ENCODE results near the gene MSRB3. TPM values are rescaled to one million over a fixed set of nuclear protein-coding genes. Genes with fewer than 3 reads are reported as not detected.

The MSRB3 gene
- total and polyA plus RNA-seq, 10 of the 15 experiments (the other 5 are each of a cell fraction or from before 2014, with no cell fraction given) = 0.07 to 2.7 (median 1.3) TPM

DNA sequence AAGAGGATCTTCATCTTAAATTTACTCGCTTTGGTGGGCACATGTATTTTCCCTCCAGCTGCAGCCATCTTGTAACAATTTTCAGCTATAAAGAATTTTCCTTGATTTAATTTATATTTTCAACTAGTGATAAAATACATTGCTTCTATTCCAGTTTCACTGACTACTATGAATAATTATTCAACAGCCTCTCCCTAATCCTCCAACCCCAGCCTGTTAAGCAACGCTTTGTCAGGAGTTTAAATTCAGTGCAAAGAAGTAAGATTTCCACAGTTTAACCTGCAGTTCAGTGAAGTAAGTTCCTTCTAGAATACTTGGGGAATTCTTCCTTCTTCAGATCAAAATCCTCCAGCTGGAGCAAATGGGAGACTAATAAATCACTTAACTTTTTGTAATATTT lies 180.2 kb downstream of the MSRB3 start:
- H3K9ac ChIP-seq (ENCODE audit: control insufficient read depth, insufficient read depth, low read length) = no peak overlapping the region
- H3K27me3 ChIP-seq (replicated peaks in 1 of 2; ENCODE audit: control insufficient read depth in 2 of 2, insufficient read depth in 2 of 2, low read length in 1 of 2) = no peaks in the 10 kb centered on the region
- H2AFZ ChIP-seq (ENCODE audit: control insufficient read depth, low read depth, low read length) = no peak overlapping the region
- SMC1A ChIA-PET (ENCODE audit: uncharacterized antibody, unreplicated experiment) = no interaction called here
- TF ChIP-seq FOXK2 (IDR thresholded peaks at IDR 0.05) (no peak), RBBP5 (conservative IDR thresholded peaks at IDR 0.05) (no peak)
- TF ChIP-seq, protein P1, sequence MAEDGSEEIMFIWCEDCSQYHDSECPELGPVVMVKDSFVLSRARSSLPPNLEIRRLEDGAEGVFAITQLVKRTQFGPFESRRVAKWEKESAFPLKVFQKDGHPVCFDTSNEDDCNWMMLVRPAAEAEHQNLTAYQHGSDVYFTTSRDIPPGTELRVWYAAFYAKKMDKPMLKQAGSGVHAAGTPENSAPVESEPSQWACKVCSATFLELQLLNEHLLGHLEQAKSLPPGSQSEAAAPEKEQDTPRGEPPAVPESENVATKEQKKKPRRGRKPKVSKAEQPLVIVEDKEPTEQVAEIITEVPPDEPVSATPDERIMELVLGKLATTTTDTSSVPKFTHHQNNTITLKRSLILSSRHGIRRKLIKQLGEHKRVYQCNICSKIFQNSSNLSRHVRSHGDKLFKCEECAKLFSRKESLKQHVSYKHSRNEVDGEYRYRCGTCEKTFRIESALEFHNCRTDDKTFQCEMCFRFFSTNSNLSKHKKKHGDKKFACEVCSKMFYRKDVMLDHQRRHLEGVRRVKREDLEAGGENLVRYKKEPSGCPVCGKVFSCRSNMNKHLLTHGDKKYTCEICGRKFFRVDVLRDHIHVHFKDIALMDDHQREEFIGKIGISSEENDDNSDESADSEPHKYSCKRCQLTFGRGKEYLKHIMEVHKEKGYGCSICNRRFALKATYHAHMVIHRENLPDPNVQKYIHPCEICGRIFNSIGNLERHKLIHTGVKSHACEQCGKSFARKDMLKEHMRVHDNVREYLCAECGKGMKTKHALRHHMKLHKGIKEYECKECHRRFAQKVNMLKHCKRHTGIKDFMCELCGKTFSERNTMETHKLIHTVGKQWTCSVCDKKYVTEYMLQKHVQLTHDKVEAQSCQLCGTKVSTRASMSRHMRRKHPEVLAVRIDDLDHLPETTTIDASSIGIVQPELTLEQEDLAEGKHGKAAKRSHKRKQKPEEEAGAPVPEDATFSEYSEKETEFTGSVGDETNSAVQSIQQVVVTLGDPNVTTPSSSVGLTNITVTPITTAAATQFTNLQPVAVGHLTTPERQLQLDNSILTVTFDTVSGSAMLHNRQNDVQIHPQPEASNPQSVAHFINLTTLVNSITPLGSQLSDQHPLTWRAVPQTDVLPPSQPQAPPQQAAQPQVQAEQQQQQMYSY (CRISPR knock-in tag; IDR thresholded peaks at IDR 0.05) = no peak
- in situ Hi-C loops (cut with MboI) = no loop called here
- H3K79me2 ChIP-seq (ENCODE audit: control insufficient read depth, insufficient read depth, low read length) = no peaks in the 10 kb centered on the region
- FAIRE-seq = no peak
- intact Hi-C loops (cut with micrococcal nuclease; ENCODE audit: unreplicated experiment) = no loop called here
- H3K4me3 ChIP-seq = no peak overlapping the region
- H3K36me3 ChIP-seq (ENCODE audit: control insufficient read depth in 2 of 2, insufficient read depth in 2 of 2, low read length in 1 of 2) = no peaks in the 10 kb centered on the region
- H3K4me2 ChIP-seq (ENCODE audit: control insufficient read depth, insufficient read depth) = no peak overlapping the region
- H3K27ac ChIP-seq (ENCODE audit: control insufficient read depth, insufficient read depth) = no peak overlapping the region
- 41% methylated on average over 2 of the region's 2 CpGs for WGBS (ENCODE audit: insufficient coverage, insufficient replicate concordance, low lambda C conversion rate, missing lambda C conversion rate)
- RAD21 ChIA-PET (ENCODE audit: unreplicated experiment) = no interaction called here
- POLR2A ChIA-PET = no interaction called here
- H3K4me1 ChIP-seq (ENCODE audit: control insufficient read depth, insufficient read depth, low read length) = no peaks in the 10 kb centered on the region
- CTCF ChIA-PET = interaction anchor here (0.6 kb wide), 1 partner anchor 56 kb away, joined by 3 read pairs; no protein-coding TSS in a partner anchor
- no peak for DNase-seq (ENCODE audit: low read depth, low spot score)
- H4K20me1 ChIP-seq (ENCODE audit: control insufficient read depth, insufficient read depth) = no peaks in the 10 kb centered on the region
- H3K9me3 ChIP-seq (replicated peaks; ENCODE audit: control insufficient read depth, insufficient read depth, low read length) = no peaks in the 10 kb centered on the region
- BruUV-seq (replicated peaks) = no TSS peak
- ATAC-seq = no peak

DNA sequence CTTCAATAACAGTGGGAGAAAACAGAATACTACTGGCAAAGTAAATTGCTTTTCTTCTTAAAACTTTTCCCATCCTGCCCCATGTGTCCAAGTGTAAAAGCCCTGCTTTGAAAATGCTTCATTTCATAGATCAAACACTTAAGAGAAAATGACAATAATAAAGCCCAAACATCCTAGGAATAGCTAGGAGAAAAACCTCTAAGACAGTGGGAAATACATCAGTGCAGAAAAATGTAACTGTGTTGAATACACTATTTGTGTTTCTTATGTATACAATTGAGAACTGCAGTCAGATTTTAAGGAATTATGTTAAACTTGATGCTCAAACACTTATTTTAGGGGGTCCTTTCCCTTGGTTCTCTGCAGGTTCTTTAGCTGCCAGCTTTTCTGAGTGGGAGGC lies 181.1 kb downstream of the MSRB3 start:
- H3K9ac ChIP-seq (ENCODE audit: control insufficient read depth, insufficient read depth, low read length) = no peak overlapping the region
- ATAC-seq (no peak), DNase-seq (ENCODE audit: low read depth, low spot score) (no peak), FAIRE-seq (no peak)
- CTCF ChIA-PET = no interaction called here
- H3K36me3 ChIP-seq (ENCODE audit: control insufficient read depth in 2 of 2, insufficient read depth in 2 of 2, low read length in 1 of 2) = no peaks in the 10 kb centered on the region
- intact Hi-C loops (cut with micrococcal nuclease; ENCODE audit: unreplicated experiment) (no loop called here), in situ Hi-C loops (cut with MboI) (no loop called here)
- BruUV-seq (replicated peaks) = no TSS peak
- SMC1A ChIA-PET (ENCODE audit: uncharacterized antibody, unreplicated experiment) = no interaction called here
- RAD21 ChIA-PET (ENCODE audit: unreplicated experiment) = no interaction called here
- H4K20me1 ChIP-seq (ENCODE audit: control insufficient read depth, insufficient read depth) = no peaks in the 10 kb centered on the region
- no peaks in the 10 kb centered on the region for H3K4me1 ChIP-seq (ENCODE audit: control insufficient read depth, insufficient read depth, low read length)
- H3K79me2 ChIP-seq (ENCODE audit: control insufficient read depth, insufficient read depth, low read length) = no peaks in the 10 kb centered on the region
- POLR2A ChIA-PET = no interaction called here
- TF ChIP-seq BCL11A (IDR thresholded peaks at IDR 0.05; ENCODE audit: low read depth, low read length) (no peak), SIX5 (IDR thresholded peaks at IDR 0.05; ENCODE audit: low read depth, low read length, severe bottlenecking) (no peak), ZNF24 (IDR thresholded peaks at IDR 0.05) (no peak)
- TF ChIP-seq, protein P2, sequence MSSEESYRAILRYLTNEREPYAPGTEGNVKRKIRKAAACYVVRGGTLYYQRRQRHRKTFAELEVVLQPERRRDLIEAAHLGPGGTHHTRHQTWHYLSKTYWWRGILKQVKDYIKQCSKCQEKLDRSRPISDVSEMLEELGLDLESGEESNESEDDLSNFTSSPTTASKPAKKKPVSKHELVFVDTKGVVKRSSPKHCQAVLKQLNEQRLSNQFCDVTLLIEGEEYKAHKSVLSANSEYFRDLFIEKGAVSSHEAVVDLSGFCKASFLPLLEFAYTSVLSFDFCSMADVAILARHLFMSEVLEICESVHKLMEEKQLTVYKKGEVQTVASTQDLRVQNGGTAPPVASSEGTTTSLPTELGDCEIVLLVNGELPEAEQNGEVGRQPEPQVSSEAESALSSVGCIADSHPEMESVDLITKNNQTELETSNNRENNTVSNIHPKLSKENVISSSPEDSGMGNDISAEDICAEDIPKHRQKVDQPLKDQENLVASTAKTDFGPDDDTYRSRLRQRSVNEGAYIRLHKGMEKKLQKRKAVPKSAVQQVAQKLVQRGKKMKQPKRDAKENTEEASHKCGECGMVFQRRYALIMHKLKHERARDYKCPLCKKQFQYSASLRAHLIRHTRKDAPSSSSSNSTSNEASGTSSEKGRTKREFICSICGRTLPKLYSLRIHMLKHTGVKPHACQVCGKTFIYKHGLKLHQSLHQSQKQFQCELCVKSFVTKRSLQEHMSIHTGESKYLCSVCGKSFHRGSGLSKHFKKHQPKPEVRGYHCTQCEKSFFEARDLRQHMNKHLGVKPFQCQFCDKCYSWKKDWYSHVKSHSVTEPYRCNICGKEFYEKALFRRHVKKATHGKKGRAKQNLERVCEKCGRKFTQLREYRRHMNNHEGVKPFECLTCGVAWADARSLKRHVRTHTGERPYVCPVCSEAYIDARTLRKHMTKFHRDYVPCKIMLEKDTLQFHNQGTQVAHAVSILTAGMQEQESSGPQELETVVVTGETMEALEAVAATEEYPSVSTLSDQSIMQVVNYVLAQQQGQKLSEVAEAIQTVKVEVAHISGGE (CRISPR knock-in tag; IDR thresholded peaks at IDR 0.05) = no peak
- no peaks in the 10 kb centered on the region for H3K27me3 ChIP-seq (replicated peaks in 1 of 2; ENCODE audit: control insufficient read depth in 2 of 2, insufficient read depth in 2 of 2, low read length in 1 of 2)
- H3K4me3 ChIP-seq = no peak overlapping the region
- no peaks in the 10 kb centered on the region for H3K9me3 ChIP-seq (replicated peaks; ENCODE audit: control insufficient read depth, insufficient read depth, low read length)
- no peak overlapping the region for H2AFZ ChIP-seq (ENCODE audit: control insufficient read depth, low read depth, low read length)
- H3K27ac ChIP-seq (ENCODE audit: control insufficient read depth, insufficient read depth) = no peak overlapping the region
- H3K4me2 ChIP-seq (ENCODE audit: control insufficient read depth, insufficient read depth) = no peak overlapping the region

All from GM12878 (cell line).